Tibial nerve (tissue), 4 donors: ENCODE results near the gene EMC9.

ENCODE experiments used
- CTCF ChIP-seq, 5 experiments: fragments of 200-600 bp in 3 of 5; fragments of 450-650 bp in 2 of 5; sonication (generic) in 3 of 5; IDR thresholded peaks; one replicate each; pipeline ENCODE4 v1.5.1; 2016 to 2019; ENCODE audit warnings: antibody characterized with exemption in 5 of 5, mild to moderate bottlenecking in 3 of 5, moderate library complexity in 2 of 5
- EP300 ChIP-seq, 2 donors: sonication (generic); formaldehyde crosslinking; IDR thresholded peaks; one replicate each; pipeline ENCODE4 v1.6.1; 2017; ENCODE audit warnings: antibody characterized with exemption in 2 of 2, mild to moderate bottlenecking in 1 of 2
- POLR2A ChIP-seq, 2 donors: fragments of 450-650 bp; IDR thresholded peaks; one replicate each; pipeline ENCODE4 v1.6.1; 2017; ENCODE audit warnings: antibody characterized with exemption in 2 of 2, mild to moderate bottlenecking in 2 of 2, moderate library complexity in 2 of 2

DNA sequence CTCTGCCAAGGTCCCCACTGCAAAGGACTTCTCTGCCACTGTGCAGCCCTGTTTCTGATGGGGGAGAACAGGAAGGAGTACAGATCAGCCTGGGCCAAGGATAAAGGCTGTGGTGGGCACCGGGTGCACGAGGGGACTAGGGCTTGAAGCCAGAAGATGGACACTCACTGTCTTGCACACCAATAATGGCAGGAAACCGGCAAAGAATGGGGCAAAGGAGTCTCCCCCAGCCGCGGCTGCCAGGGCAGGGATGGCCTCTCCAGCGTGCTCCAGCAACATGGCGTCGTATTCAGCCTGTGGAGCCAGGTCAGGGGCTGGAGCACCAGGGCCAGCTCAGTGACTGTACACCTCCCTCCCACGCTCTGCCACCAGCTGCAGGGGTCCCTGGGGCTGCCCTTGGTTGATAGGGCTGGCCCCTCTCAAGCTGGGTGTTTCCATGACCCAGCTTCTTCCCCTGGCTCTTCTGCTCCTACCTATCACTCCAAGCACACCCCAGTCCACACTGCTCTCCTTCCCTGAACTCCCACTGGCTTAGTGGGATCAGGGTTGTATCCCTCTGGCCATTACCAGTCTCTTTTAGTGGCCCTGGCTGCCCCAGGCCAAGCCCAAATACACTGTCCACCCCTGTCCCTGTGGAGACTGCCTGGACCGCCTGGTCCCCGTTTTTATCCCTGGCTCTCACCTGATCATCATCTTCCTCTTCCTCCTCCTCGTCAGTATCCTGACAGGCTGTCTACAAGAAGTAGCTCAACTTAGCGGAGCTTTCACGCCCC, 40.9 kb upstream of the EMC9 start:
- TF ChIP-seq POLR2A (IDR thresholded peaks at IDR 0.05) (no peak), CTCF (IDR thresholded peaks at IDR 0.05) (no peak), EP300 (IDR thresholded peaks at IDR 0.05) (no peak)
